Measurements from ENCODE around the gene LIX1L.

DNA sequence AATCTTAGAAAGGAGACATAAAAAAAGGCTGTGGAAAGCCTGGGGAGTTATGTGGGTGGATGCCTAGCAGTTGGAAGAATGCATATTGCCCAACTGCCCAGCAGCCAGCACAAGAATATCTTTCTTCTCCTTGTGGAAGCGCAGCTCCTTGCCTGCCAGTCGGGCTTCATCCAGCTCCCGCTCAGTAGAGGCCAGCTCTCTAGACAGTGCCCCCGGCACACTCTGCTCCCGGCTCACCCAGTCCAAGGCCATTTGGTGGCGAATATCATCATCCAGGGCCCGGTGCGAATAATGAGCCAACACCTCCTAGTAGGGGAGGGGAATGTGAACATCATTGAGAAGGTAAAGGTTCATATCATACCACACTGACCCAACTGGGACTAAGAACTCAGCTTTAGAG lies 21.6 kb downstream of the LIX1L start:
- TF ChIP-seq, protein P1, sequence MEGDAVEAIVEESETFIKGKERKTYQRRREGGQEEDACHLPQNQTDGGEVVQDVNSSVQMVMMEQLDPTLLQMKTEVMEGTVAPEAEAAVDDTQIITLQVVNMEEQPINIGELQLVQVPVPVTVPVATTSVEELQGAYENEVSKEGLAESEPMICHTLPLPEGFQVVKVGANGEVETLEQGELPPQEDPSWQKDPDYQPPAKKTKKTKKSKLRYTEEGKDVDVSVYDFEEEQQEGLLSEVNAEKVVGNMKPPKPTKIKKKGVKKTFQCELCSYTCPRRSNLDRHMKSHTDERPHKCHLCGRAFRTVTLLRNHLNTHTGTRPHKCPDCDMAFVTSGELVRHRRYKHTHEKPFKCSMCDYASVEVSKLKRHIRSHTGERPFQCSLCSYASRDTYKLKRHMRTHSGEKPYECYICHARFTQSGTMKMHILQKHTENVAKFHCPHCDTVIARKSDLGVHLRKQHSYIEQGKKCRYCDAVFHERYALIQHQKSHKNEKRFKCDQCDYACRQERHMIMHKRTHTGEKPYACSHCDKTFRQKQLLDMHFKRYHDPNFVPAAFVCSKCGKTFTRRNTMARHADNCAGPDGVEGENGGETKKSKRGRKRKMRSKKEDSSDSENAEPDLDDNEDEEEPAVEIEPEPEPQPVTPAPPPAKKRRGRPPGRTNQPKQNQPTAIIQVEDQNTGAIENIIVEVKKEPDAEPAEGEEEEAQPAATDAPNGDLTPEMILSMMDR (IDR thresholded peaks at IDR 0.05), result no peak
- TF ChIP-seq EP300 (IDR thresholded peaks at IDR 0.05) (no peak), POLR2A (IDR thresholded peaks at IDR 0.05) (no peak), POLR2AphosphoS5 (IDR thresholded peaks at IDR 0.05) (no peak)
